Measurements from ENCODE around the gene HS3ST1. TPM values are rescaled to one million over a fixed set of nuclear protein-coding genes. Genes with fewer than 3 reads are reported as not detected.

HS3ST1 gene
- total and polyA plus RNA-seq, 4 donors, result 4.8 to 12.8 (median 8.2) TPM

- H3K4me3 ChIP-seq (ENCODE audit: low read depth, low read length), result no peak overlapping the region
- H3K27me3 ChIP-seq (ENCODE audit: control insufficient read depth, insufficient read depth, low read length), result no peaks in the 10 kb centered on the region
- whole genome bisulfite sequencing (ENCODE audit: insufficient coverage), result no CpG with 5 or more reads among the region's 4 CpGs
- H3K4me1 ChIP-seq (ENCODE audit: control insufficient read depth, insufficient read depth, low read length), result peaks cover 3% of the 10 kb centered on the region
- H3K9me3 ChIP-seq (ENCODE audit: control insufficient read depth, insufficient read depth, low read length), result no peaks in the 10 kb centered on the region
- DNase-seq (ENCODE audit: low read depth in 4 of 6, low spot score in 6 of 6), result no peak
- H3K27ac ChIP-seq (ENCODE audit: low read depth, low read length), result no peak overlapping the region
- H3K36me3 ChIP-seq (ENCODE audit: control insufficient read depth, insufficient read depth, low read length), result peaks cover 2% of the 10 kb centered on the region
Measured at GRCh38 chr4:11412211-11412610, 16.5 kb downstream of the HS3ST1 start.

GRCh38 chr4:11409632-11410031 lies 19.1 kb downstream of the HS3ST1 start:
- 40% methylated on average over 1 of the region's 1 CpG for WGBS (ENCODE audit: insufficient coverage)
- Histone ChIP-seq H3K4me1 (ENCODE audit: control insufficient read depth, insufficient read depth, low read length) (peaks cover 3% of the 10 kb centered on the region), H3K27me3 (ENCODE audit: control insufficient read depth, insufficient read depth, low read length) (no peaks in the 10 kb centered on the region), H3K27ac (ENCODE audit: low read depth, low read length) (no peak overlapping the region), H3K9me3 (ENCODE audit: control insufficient read depth, insufficient read depth, low read length) (no peaks in the 10 kb centered on the region), H3K4me3 (ENCODE audit: low read depth, low read length) (no peak overlapping the region), H3K36me3 (ENCODE audit: control insufficient read depth, insufficient read depth, low read length) (peaks cover 2% of the 10 kb centered on the region)
- no peak for DNase-seq (ENCODE audit: low read depth in 4 of 6, low spot score in 6 of 6)

- Histone ChIP-seq H3K9me3 (ENCODE audit: control insufficient read depth, insufficient read depth, low read length) (no peaks in the 10 kb centered on the region), H3K36me3 (ENCODE audit: control insufficient read depth, insufficient read depth, low read length) (peaks cover 2% of the 10 kb centered on the region), H3K27me3 (ENCODE audit: control insufficient read depth, insufficient read depth, low read length) (no peaks in the 10 kb centered on the region), H3K4me3 (ENCODE audit: low read depth, low read length) (no peak overlapping the region), H3K4me1 (ENCODE audit: control insufficient read depth, insufficient read depth, low read length) (peaks cover 3% of the 10 kb centered on the region), H3K27ac (ENCODE audit: low read depth, low read length) (no peak overlapping the region)
- 65% methylated on average over 4 of the region's 5 CpGs for WGBS (ENCODE audit: insufficient coverage)
- DNase-seq (ENCODE audit: low read depth in 4 of 6, low spot score in 6 of 6), result no peak
Measured at GRCh38 chr4:11408233-11408967, 20.3 kb downstream of the HS3ST1 start.

- no peaks in the 10 kb centered on the region for H3K27me3 ChIP-seq (ENCODE audit: control insufficient read depth, insufficient read depth, low read length)
- H3K36me3 ChIP-seq (ENCODE audit: control insufficient read depth, insufficient read depth, low read length), result peaks cover 2% of the 10 kb centered on the region
- no peak overlapping the region for H3K27ac ChIP-seq (ENCODE audit: low read depth, low read length)
- H3K4me1 ChIP-seq (ENCODE audit: control insufficient read depth, insufficient read depth, low read length), result peaks cover 3% of the 10 kb centered on the region
- 78% methylated on average over 3 of the region's 3 CpGs for WGBS (ENCODE audit: insufficient coverage)
- no peak overlapping the region for H3K4me3 ChIP-seq (ENCODE audit: low read depth, low read length)
- no peak for DNase-seq (ENCODE audit: low read depth in 4 of 6, low spot score in 6 of 6)
- no peaks in the 10 kb centered on the region for H3K9me3 ChIP-seq (ENCODE audit: control insufficient read depth, insufficient read depth, low read length)
Measured at GRCh38 chr4:11407551-11407950, 21.1 kb downstream of the HS3ST1 start.

GRCh38 chr4:11404431-11404830 lies 24.3 kb downstream of the HS3ST1 start:
- H3K36me3 ChIP-seq (ENCODE audit: control insufficient read depth, insufficient read depth, low read length), result peaks cover 7% of the 10 kb centered on the region
- 83% methylated on average over 1 of the region's 2 CpGs for WGBS (ENCODE audit: insufficient coverage)

GRCh38 chr4:11402192-11402591 lies 26.5 kb downstream of the HS3ST1 start:
- DNase-seq (ENCODE audit: low read depth in 4 of 6, low spot score in 6 of 6), result no peak
- Histone ChIP-seq H3K4me1 (ENCODE audit: control insufficient read depth, insufficient read depth, low read length) (no peaks in the 10 kb centered on the region), H3K4me3 (ENCODE audit: low read depth, low read length) (no peak overlapping the region), H3K36me3 (ENCODE audit: control insufficient read depth, insufficient read depth, low read length) (peaks cover 15% of the 10 kb centered on the region), H3K9me3 (ENCODE audit: control insufficient read depth, insufficient read depth, low read length) (no peaks in the 10 kb centered on the region), H3K27me3 (ENCODE audit: control insufficient read depth, insufficient read depth, low read length) (no peaks in the 10 kb centered on the region), H3K27ac (ENCODE audit: low read depth, low read length) (no peak overlapping the region)
- WGBS (ENCODE audit: insufficient coverage), result 100% methylated on average over 2 of the region's 3 CpGs

More at GRCh38 chr4:11404431-11404830, 24.3 kb downstream of the HS3ST1 start:
- H3K4me1 ChIP-seq (ENCODE audit: control insufficient read depth, insufficient read depth, low read length), result peaks cover 3% of the 10 kb centered on the region
- H3K27me3 ChIP-seq (ENCODE audit: control insufficient read depth, insufficient read depth, low read length), result no peaks in the 10 kb centered on the region
- no peaks in the 10 kb centered on the region for H3K9me3 ChIP-seq (ENCODE audit: control insufficient read depth, insufficient read depth, low read length)
- H3K27ac ChIP-seq (ENCODE audit: low read depth, low read length), result no peak overlapping the region
- no peak for DNase-seq (ENCODE audit: low read depth in 4 of 6, low spot score in 6 of 6)
- no peak overlapping the region for H3K4me3 ChIP-seq (ENCODE audit: low read depth, low read length)

GRCh38 chr4:11399461-11399971 lies 29.2 kb downstream of the HS3ST1 start:
- DNase-seq (ENCODE audit: low read depth in 4 of 6, low spot score in 6 of 6), result no peak
- H3K36me3 ChIP-seq (ENCODE audit: control insufficient read depth, insufficient read depth, low read length), result peaks cover 22% of the 10 kb centered on the region
- H3K4me3 ChIP-seq (ENCODE audit: low read depth, low read length), result no peak overlapping the region
- H3K27ac ChIP-seq (ENCODE audit: low read depth, low read length), result no peak overlapping the region
- no peaks in the 10 kb centered on the region for H3K27me3 ChIP-seq (ENCODE audit: control insufficient read depth, insufficient read depth, low read length)
- WGBS (ENCODE audit: insufficient coverage), result 98% methylated on average over 42 of the region's 42 CpGs
- no peaks in the 10 kb centered on the region for H3K9me3 ChIP-seq (ENCODE audit: control insufficient read depth, insufficient read depth, low read length)
- no peaks in the 10 kb centered on the region for H3K4me1 ChIP-seq (ENCODE audit: control insufficient read depth, insufficient read depth, low read length)

- no CpG with 5 or more reads among the region's 5 CpGs for WGBS (ENCODE audit: insufficient coverage)
- no peaks in the 10 kb centered on the region for H3K4me1 ChIP-seq (ENCODE audit: control insufficient read depth, insufficient read depth, low read length)
- no peaks in the 10 kb centered on the region for H3K27me3 ChIP-seq (ENCODE audit: control insufficient read depth, insufficient read depth, low read length)
- no peaks in the 10 kb centered on the region for H3K9me3 ChIP-seq (ENCODE audit: control insufficient read depth, insufficient read depth, low read length)
- H3K27ac ChIP-seq (ENCODE audit: low read depth, low read length), result no peak overlapping the region
- DNase-seq (ENCODE audit: low read depth in 4 of 6, low spot score in 6 of 6), result no peak
- H3K36me3 ChIP-seq (ENCODE audit: control insufficient read depth, insufficient read depth, low read length), result peaks cover 22% of the 10 kb centered on the region
- H3K4me3 ChIP-seq (ENCODE audit: low read depth, low read length), result no peak overlapping the region
Measured at GRCh38 chr4:11397819-11398610, 30.7 kb downstream of the HS3ST1 start.

GRCh38 chr4:11397146-11397545 lies 31.5 kb downstream of the HS3ST1 start:
- no peak overlapping the region for H3K4me3 ChIP-seq (ENCODE audit: low read depth, low read length)
- H3K4me1 ChIP-seq (ENCODE audit: control insufficient read depth, insufficient read depth, low read length), result no peaks in the 10 kb centered on the region
- H3K9me3 ChIP-seq (ENCODE audit: control insufficient read depth, insufficient read depth, low read length), result no peaks in the 10 kb centered on the region
- H3K36me3 ChIP-seq (ENCODE audit: control insufficient read depth, insufficient read depth, low read length), result peaks cover 22% of the 10 kb centered on the region
- no CpG with 5 or more reads among the region's 1 CpG for WGBS (ENCODE audit: insufficient coverage)
- no peak for DNase-seq (ENCODE audit: low read depth in 4 of 6, low spot score in 6 of 6)
- no peak overlapping the region for H3K27ac ChIP-seq (ENCODE audit: low read depth, low read length)
- H3K27me3 ChIP-seq (ENCODE audit: control insufficient read depth, insufficient read depth, low read length), result no peaks in the 10 kb centered on the region

Measured in spinal cord (tissue), 10 donors.